GM12878 (cell line): ENCODE results near the gene PFKFB2.

ENCODE experiments used
- CBFB ChIP-seq: IDR thresholded peaks from 2 replicates; pipeline ENCODE4 v1.6.1; 2016; ENCODE audit warnings: antibody characterized with exemption, low read depth
- CTCF ChIP-seq, 3 experiments: IDR thresholded peaks in 2 of 3; conservative IDR thresholded peaks in 1 of 3; 2 replicates each; pipeline ENCODE4 v1.5.1; 2011; ENCODE audit warnings: low read depth in 3 of 3, low read length in 3 of 3, mild to moderate bottlenecking in 3 of 3, control low read depth in 2 of 3, moderate library complexity in 2 of 3, inconsistent platforms in 1 of 3, mixed read lengths in 1 of 3; ENCODE audit not compliant: control insufficient read depth in 2 of 3, insufficient read depth in 1 of 3; ENCODE audit errors: extremely low read depth in 1 of 3
- POLR2A ChIP-seq: IDR thresholded peaks from 2 replicates; pipeline ENCODE4 v1.6.1; 2011; ENCODE audit warnings: low read depth, mild to moderate bottlenecking, low read length
- SREBF2 ChIP-seq: IDR thresholded peaks from 2 replicates; pipeline ENCODE4 v1.6.1; 2012; ENCODE audit warnings: mild to moderate bottlenecking, low read length
- USF1 ChIP-seq: IDR thresholded peaks from 2 replicates; pipeline ENCODE4 v1.6.1; 2011; ENCODE audit warnings: borderline replicate concordance, low read depth, mild to moderate bottlenecking, moderate library complexity, mixed read lengths, low read length; ENCODE audit not compliant: insufficient read depth; ENCODE audit errors: extremely low read length

- TF ChIP-seq CBFB (no peak), SREBF2 (no peak), CTCF (IDR thresholded peaks at IDR 0.05 in 2 of 3, conservative IDR thresholded peaks at IDR 0.05 in 1 of 3; ENCODE audit: control insufficient read depth in 2 of 3, extremely low read depth in 1 of 3, insufficient read depth in 1 of 3, low read depth in 3 of 3, low read length in 3 of 3) (no peak), POLR2A (no peak), USF1 (no peak)
Observed at GRCh38 chr1:207112616-207113296, 59.7 kb downstream of the PFKFB2 start.
